Measurements from ENCODE around the gene B3GALNT2. TPM values are rescaled to one million over a fixed set of nuclear protein-coding genes. Genes with fewer than 3 reads are reported as not detected.

B3GALNT2 gene
- total RNA-seq, 6 donors from 2014 or later: 11.0 to 27.3 (median 22.1) TPM

DNA sequence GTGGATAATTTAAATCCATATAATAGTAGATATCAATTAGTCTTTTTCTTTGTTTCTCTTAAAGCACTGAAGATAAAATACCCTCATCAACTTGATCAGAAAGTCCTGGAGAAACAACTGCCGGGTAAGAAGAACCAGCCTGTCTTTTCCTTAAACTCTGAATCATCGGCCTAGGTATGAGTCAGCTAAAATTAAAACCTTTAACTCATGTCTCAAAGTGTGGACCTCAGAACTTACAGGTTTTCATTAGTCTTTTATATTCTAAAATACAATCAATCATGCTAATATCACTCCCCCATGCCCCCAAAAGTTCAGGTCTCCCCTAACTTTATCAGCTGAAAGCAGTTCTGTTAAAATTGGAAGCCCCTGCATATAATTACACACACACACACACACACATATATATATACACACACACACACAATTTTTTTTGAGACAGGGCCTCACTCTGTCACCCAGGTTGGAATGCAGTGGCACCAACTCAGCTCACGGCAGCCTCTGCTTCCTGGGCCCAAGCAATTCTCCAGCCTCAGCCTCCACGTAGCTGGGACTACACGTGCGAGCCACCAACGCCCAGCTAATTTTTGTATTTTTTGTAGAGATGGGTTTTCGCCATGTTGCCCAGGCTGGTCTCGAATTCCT lies 61.3 kb downstream of the B3GALNT2 start:
- H3K36me3 ChIP-seq: peaks cover 11 to 97% (median 76%) of the 10 kb centered on the region in 4 donors
- H3K27ac ChIP-seq: no peak overlapping the region
- no peak for TF ChIP-seq POLR2AphosphoS5 (IDR thresholded peaks at IDR 0.05)
- ATAC-seq (ENCODE audit: low FRiP score in 2 of 2): no peak
- H3K9me3 ChIP-seq: no peaks in the 10 kb centered on the region
- no peak for DNase-seq
- no peaks in the 10 kb centered on the region for H3K27me3 ChIP-seq
- WGBS, 2 donors: 89 to 92% methylated on average over 9 of the region's 9 CpGs
- H3K4me3 ChIP-seq: no peak overlapping the region
- no peaks in the 10 kb centered on the region for H3K4me1 ChIP-seq

DNA sequence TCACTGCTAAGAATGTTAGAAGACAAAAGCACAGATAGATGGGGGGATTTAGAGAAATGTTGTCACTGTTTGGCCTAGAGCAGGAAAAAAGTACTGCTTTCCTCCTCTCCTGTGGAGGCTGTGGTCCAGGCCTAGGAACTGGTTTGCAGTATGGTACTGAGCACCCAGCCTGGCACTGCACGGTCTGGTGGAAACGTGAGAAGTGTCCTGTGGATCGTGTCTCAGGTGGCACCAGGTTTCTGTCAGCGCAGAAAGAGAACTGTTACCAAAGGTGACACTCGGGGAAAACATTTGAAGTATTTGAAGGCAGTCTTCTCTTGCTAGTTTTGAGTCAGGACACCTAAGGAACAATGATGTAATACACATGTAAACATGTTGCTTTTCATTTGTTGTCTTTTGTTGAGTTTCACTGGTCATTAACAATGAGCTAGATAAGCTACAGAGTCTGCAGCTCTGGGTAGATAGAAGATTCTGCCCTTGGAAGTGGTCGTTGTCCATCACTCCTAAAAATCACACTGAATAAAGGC lies 63.0 kb downstream of the B3GALNT2 start:
- Histone ChIP-seq H3K36me3 (peaks cover 11 to 97% (median 81%) of the 10 kb centered on the region in 4 donors), H3K27ac (no peak overlapping the region), H3K4me3 (no peak overlapping the region), H3K27me3 (no peaks in the 10 kb centered on the region), H3K9me3 (no peaks in the 10 kb centered on the region), H3K4me1 (no peaks in the 10 kb centered on the region)
- ATAC-seq (ENCODE audit: low FRiP score in 2 of 2) (no peak), DNase-seq (no peak)
- TF ChIP-seq, protein P1, sequence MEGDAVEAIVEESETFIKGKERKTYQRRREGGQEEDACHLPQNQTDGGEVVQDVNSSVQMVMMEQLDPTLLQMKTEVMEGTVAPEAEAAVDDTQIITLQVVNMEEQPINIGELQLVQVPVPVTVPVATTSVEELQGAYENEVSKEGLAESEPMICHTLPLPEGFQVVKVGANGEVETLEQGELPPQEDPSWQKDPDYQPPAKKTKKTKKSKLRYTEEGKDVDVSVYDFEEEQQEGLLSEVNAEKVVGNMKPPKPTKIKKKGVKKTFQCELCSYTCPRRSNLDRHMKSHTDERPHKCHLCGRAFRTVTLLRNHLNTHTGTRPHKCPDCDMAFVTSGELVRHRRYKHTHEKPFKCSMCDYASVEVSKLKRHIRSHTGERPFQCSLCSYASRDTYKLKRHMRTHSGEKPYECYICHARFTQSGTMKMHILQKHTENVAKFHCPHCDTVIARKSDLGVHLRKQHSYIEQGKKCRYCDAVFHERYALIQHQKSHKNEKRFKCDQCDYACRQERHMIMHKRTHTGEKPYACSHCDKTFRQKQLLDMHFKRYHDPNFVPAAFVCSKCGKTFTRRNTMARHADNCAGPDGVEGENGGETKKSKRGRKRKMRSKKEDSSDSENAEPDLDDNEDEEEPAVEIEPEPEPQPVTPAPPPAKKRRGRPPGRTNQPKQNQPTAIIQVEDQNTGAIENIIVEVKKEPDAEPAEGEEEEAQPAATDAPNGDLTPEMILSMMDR (IDR thresholded peaks at IDR 0.05): no peak
- TF ChIP-seq POLR2AphosphoS5 (IDR thresholded peaks at IDR 0.05): no peak
- TF ChIP-seq POLR2A (IDR thresholded peaks at IDR 0.05): no peak
- TF ChIP-seq EP300 (IDR thresholded peaks at IDR 0.05): no peak
- WGBS, 2 donors: 91 to 93% methylated on average over 6 of the region's 6 CpGs

DNA sequence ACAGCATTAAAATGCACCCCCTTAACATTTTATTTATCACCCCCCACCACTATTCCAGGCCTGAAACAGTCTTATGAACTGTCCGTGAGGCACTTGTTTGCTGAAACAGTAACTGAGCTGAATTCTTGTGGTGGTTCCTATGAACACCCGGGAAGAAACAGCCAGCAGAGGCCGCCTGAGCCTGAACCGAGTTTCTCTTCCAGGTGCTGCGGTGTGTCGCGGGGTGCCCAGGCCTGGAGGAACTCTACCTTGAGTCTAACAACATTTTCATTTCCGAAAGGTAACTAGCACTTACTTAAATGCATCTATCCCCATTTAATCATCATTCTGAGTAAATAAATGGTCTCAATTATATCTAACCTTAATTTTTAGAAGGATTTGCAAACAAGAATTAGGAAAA lies 70.3 kb downstream of the B3GALNT2 start:
- no peaks in the 10 kb centered on the region for H3K27me3 ChIP-seq
- H3K9me3 ChIP-seq: no peaks in the 10 kb centered on the region
- 90 to 92% methylated on average over 8 of the region's 8 CpGs for WGBS, 2 donors
- no peak for ATAC-seq (ENCODE audit: low FRiP score in 2 of 2)
- H3K36me3 ChIP-seq: peaks cover 5 to 71% (median 44%) of the 10 kb centered on the region in 4 donors
- no peak for DNase-seq
- H3K27ac ChIP-seq: no peak overlapping the region
- no peak overlapping the region for H3K4me3 ChIP-seq
- no peaks in the 10 kb centered on the region for H3K4me1 ChIP-seq
- TF ChIP-seq POLR2AphosphoS5 (IDR thresholded peaks at IDR 0.05) (no peak), POLR2A (IDR thresholded peaks at IDR 0.05) (no peak), EP300 (IDR thresholded peaks at IDR 0.05) (no peak)
- TF ChIP-seq, protein P1 (IDR thresholded peaks at IDR 0.05): no peak

DNA sequence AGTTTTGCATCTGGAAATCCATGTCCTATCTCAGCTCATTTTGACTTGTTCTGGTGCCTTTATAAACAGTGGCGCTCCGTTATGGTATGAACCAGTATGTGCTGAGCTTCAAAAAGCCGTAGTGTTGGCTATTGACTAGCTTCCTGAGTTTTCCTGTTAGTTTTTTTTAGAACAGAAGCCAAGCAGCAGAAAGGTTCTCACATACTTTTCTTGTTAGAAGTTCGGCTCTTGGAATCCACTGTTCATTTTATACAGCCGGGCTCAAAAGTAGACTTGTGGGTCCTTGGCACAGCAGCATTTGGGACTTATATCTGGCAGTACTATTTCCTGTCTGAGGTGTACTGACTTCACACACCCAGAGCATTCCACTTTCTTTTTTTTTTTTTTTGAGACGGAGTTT lies 73.3 kb downstream of the B3GALNT2 start:
- H3K4me1 ChIP-seq: no peaks in the 10 kb centered on the region
- TF ChIP-seq POLR2AphosphoS5 (IDR thresholded peaks at IDR 0.05) (no peak), EP300 (IDR thresholded peaks at IDR 0.05) (no peak), POLR2A (IDR thresholded peaks at IDR 0.05) (no peak)
- TF ChIP-seq, protein P1 (IDR thresholded peaks at IDR 0.05): no peak
- H3K9me3 ChIP-seq: no peaks in the 10 kb centered on the region
- peaks cover 0 to 41% (median 21%) of the 10 kb centered on the region in 4 donors for H3K36me3 ChIP-seq
- 85 to 87% methylated on average over 6 of the region's 6 CpGs for WGBS, 2 donors
- ATAC-seq (ENCODE audit: low FRiP score in 2 of 2) (no peak), DNase-seq (no peak)
- no peak overlapping the region for H3K27ac ChIP-seq
- no peaks in the 10 kb centered on the region for H3K27me3 ChIP-seq
- H3K4me3 ChIP-seq: no peak overlapping the region

DNA sequence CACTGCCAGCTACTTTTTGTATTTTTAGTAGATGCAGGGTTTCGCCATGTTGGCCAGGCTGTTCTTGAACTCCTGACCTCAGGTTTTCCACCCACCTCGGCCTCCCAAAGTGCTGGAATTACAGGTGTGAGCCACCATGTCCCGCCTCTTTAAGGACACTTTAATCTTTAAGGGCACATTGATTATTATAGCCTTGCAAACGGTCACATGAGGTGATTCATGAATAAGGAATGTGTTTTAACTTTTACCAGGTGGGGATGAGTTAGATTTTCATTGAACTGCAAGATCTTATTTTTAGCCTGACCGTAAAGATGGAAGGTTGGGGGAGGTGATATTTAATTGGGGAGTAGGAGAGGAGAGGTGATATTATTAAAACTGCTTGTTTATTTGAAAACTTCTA lies 75.1 kb downstream of the B3GALNT2 start:
- Histone ChIP-seq H3K9me3 (no peaks in the 10 kb centered on the region), H3K27me3 (no peaks in the 10 kb centered on the region), H3K4me3 (no peak overlapping the region), H3K4me1 (no peaks in the 10 kb centered on the region), H3K36me3 (peaks cover 0 to 24% (median 11%) of the 10 kb centered on the region in 4 donors), H3K27ac (no peak overlapping the region)
- no peak for DNase-seq
- ATAC-seq (ENCODE audit: low FRiP score in 2 of 2): no peak
- WGBS, 2 donors: 89 to 98% methylated on average over 5 of the region's 5 CpGs
- TF ChIP-seq POLR2AphosphoS5 (IDR thresholded peaks at IDR 0.05): no peak
- no peak for TF ChIP-seq POLR2A (IDR thresholded peaks at IDR 0.05)
- TF ChIP-seq, protein P1 (IDR thresholded peaks at IDR 0.05): no peak

Data from upper lobe of left lung (tissue), 6 donors.